ENCODE measurements around the gene CCDC124.
A peak's percentile ranks its signal among the peaks of the same experiment; 100 is the strongest.
"Not testable (repeated sequence)": the region's sequence is repeated elsewhere in the genome, so short reads cannot be mapped to it uniquely, and the experiment has no call there.

Gene CCDC124, protein sequence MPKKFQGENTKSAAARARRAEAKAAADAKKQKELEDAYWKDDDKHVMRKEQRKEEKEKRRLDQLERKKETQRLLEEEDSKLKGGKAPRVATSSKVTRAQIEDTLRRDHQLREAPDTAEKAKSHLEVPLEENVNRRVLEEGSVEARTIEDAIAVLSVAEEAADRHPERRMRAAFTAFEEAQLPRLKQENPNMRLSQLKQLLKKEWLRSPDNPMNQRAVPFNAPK

DNA sequence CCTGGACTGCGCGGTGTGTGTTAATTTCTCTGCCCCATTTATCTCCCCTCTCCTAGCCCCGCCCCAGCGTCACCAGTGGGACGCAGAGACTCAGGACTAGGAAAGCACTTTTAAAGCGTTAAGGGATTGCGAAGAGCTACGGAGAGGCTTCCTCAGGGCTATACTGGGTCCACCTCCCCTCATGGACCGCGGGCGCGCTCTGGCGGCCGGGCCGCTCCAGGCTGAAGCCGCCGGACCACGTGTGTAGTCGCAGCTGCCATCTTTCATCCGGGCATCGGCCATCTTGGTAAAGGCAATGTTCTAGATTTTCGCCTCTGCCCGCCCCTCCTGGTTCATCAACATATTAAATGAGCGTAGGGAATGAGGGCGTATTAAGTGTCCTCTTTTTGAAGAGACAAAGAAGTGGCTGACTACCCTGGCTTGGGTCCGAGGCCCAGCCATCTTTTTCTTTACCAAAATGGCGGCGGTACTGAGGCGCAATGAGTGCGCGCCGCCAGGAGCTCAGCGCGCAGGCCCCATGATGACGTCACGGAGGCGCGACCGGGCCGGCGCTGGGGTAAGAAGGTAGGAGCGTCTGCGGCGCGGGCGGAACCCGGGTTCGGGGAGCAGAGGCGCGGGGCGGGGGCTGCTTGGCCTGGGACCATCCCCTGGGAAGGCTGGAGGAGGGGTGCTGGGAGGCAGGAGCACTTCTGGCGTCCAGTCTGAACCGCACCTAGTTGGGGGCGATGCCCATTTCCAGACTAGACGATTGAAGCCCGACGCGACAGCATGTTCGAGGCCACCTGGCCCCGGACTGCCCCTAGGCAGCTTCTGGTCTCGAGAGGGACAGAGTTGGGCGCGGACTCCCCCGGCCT is at the start of gene CCDC124:
TSS of gene CCDC124 (plus strand) at position 531 of the 854 bp plus-strand sequence. CDS start 3,406 bp downstream, outside the sequence.
- H4K20me1 ChIP-seq (ENCODE audit: insufficient read depth, low read length): no peaks in the 10 kb centered on the region
- peak; percentile 97 for TF ChIP-seq CTCF (IDR thresholded peaks at IDR 0.05; ENCODE audit: low read length)
- no peak for TF ChIP-seq EZH2 (IDR thresholded peaks at IDR 0.05; ENCODE audit: borderline replicate concordance, low read length)

DNA sequence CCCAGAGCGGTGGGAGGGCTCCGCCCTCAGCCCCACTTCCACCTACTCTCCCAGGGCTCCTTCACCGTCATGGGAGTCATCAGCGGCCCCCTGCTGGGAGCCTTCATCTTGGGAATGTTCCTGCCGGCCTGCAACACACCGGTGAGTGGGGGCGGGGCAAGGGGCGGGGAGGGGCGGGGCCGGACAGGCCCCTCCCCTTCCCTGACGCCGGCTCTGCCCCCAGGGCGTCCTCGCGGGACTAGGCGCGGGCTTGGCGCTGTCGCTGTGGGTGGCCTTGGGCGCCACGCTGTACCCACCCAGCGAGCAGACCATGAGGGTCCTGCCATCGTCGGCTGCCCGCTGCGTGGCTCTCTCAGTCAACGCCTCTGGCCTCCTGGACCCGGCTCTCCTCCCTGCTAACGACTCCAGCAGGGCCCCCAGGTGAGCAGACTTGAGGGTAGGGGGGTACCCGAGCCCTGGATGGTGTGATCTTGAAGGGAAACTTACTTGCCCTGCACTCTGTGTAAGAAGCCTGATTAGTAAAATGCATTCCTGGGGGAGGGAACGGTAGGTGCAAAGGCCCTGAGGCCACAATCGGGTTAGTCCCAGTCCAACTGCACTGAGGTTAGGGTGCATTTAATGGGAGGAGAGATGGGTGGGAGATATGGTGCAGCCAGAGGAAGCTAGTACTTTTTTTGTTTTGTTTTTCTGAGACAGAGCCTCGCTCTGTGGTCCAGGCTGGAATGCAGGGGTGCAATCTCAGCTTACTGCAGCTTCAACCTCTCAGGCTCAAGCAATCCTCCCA is 49.0 kb upstream of the CCDC124 start:
- Histone ChIP-seq H3K4me3 (ENCODE audit: low read depth, low read length, poor library complexity, severe bottlenecking) (no peak overlapping the region), H3K27ac (ENCODE audit: low read depth, low read length, poor library complexity, severe bottlenecking) (no peak overlapping the region), H3K9me2 (ENCODE audit: low read depth, low read length) (no peaks in the 10 kb centered on the region), H2AFZ (ENCODE audit: low read length) (no peak overlapping the region), H3K79me2 (ENCODE audit: insufficient read depth, low read length) (no peaks in the 10 kb centered on the region), H3F3A (ENCODE audit: insufficient read depth, low read length) (no peaks in the 10 kb centered on the region), H3K9ac (ENCODE audit: low read length) (no peak overlapping the region), H3K27me3 (ENCODE audit: insufficient read depth, low read length) (peaks cover 6% of the 10 kb centered on the region), H3K9me3 (ENCODE audit: low read length) (no peaks in the 10 kb centered on the region), H4K20me1 (ENCODE audit: insufficient read depth, low read length) (no peaks in the 10 kb centered on the region), H3K4me1 (ENCODE audit: insufficient read depth, low read length, severe bottlenecking) (no peaks in the 10 kb centered on the region), H3K4me2 (ENCODE audit: low read length) (no peak overlapping the region), H3K36me3 (ENCODE audit: insufficient read depth, low read length) (no peaks in the 10 kb centered on the region)
- no peak for TF ChIP-seq CTCF (IDR thresholded peaks at IDR 0.05; ENCODE audit: low read length)
- TF ChIP-seq EZH2 (IDR thresholded peaks at IDR 0.05; ENCODE audit: borderline replicate concordance, low read length): no peak

More for the DNA sequence above, at the start of gene CCDC124:
- no peaks in the 10 kb centered on the region for H3K9me3 ChIP-seq (ENCODE audit: low read length)
- H3K79me2 ChIP-seq (ENCODE audit: insufficient read depth, low read length): 0 out of 2 replicates have a peak, but pooled peaks cover 5% of the 10 kb centered on the region
- H2AFZ ChIP-seq (ENCODE audit: low read length): peak within 1 kb of the TSS; percentile 54
- H3K4me3 ChIP-seq (ENCODE audit: low read depth, low read length, poor library complexity, severe bottlenecking): peak within 1 kb of the TSS; percentile 98
- H3K9ac ChIP-seq (ENCODE audit: low read length): peak within 1 kb of the TSS; percentile 93
- H3K27me3 ChIP-seq (ENCODE audit: insufficient read depth, low read length): no peaks in the 10 kb centered on the region
- H3K4me2 ChIP-seq (ENCODE audit: low read length): peak within 1 kb of the TSS; percentile 92
- H3K9me2 ChIP-seq (ENCODE audit: low read depth, low read length): no peaks in the 10 kb centered on the region
- H3K36me3 ChIP-seq (ENCODE audit: insufficient read depth, low read length): peaks cover 5% of the 10 kb centered on the region; the same call in 1 of the 2 replicates
- H3K27ac ChIP-seq (ENCODE audit: low read depth, low read length, poor library complexity, severe bottlenecking): peak within 1 kb of the TSS; percentile 77
- peaks cover 22% of the 10 kb centered on the region for H3K4me1 ChIP-seq (ENCODE audit: insufficient read depth, low read length, severe bottlenecking)
- no peaks in the 10 kb centered on the region for H3F3A ChIP-seq (ENCODE audit: insufficient read depth, low read length)

GRCh38 chr19:17886515-17886914 is 46.3 kb upstream of the CCDC124 start:
- TF ChIP-seq EZH2 (IDR thresholded peaks at IDR 0.05; ENCODE audit: borderline replicate concordance, low read length) (no peak), CTCF (IDR thresholded peaks at IDR 0.05; ENCODE audit: low read length) (no peak)
- Histone ChIP-seq H3K9me3 (ENCODE audit: low read length) (no peaks in the 10 kb centered on the region), H3K79me2 (ENCODE audit: insufficient read depth, low read length) (no peaks in the 10 kb centered on the region), H3K27ac (ENCODE audit: low read depth, low read length, poor library complexity, severe bottlenecking) (no peak overlapping the region), H3K4me3 (ENCODE audit: low read depth, low read length, poor library complexity, severe bottlenecking) (no peak overlapping the region), H3K9ac (ENCODE audit: low read length) (no peak overlapping the region), H4K20me1 (ENCODE audit: insufficient read depth, low read length) (no peaks in the 10 kb centered on the region), H2AFZ (ENCODE audit: low read length) (no peak overlapping the region), H3K4me1 (ENCODE audit: insufficient read depth, low read length, severe bottlenecking) (no peaks in the 10 kb centered on the region), H3K9me2 (ENCODE audit: low read depth, low read length) (no peaks in the 10 kb centered on the region), H3F3A (ENCODE audit: insufficient read depth, low read length) (no peaks in the 10 kb centered on the region), H3K36me3 (ENCODE audit: insufficient read depth, low read length) (no peaks in the 10 kb centered on the region), H3K27me3 (ENCODE audit: insufficient read depth, low read length) (no peaks in the 10 kb centered on the region), H3K4me2 (ENCODE audit: low read length) (no peak overlapping the region)

- H2AFZ ChIP-seq (ENCODE audit: low read length); H3K9me2 ChIP-seq (ENCODE audit: low read depth, low read length); H3F3A ChIP-seq (ENCODE audit: insufficient read depth, low read length); H3K4me3 ChIP-seq (ENCODE audit: low read depth, low read length, poor library complexity, severe bottlenecking); H3K79me2 ChIP-seq (ENCODE audit: insufficient read depth, low read length); H3K9me3 ChIP-seq (ENCODE audit: low read length); H3K27me3 ChIP-seq (ENCODE audit: insufficient read depth, low read length); H3K9ac ChIP-seq (ENCODE audit: low read length); H3K4me2 ChIP-seq (ENCODE audit: low read length); H3K36me3 ChIP-seq (ENCODE audit: insufficient read depth, low read length); H3K4me1 ChIP-seq (ENCODE audit: insufficient read depth, low read length, severe bottlenecking); H4K20me1 ChIP-seq (ENCODE audit: insufficient read depth, low read length); H3K27ac ChIP-seq (ENCODE audit: low read depth, low read length, poor library complexity, severe bottlenecking): not testable (repeated sequence)
Observed at GRCh38 chr19:17887221-17887620, 45.6 kb upstream of the CCDC124 start.

All from OCI-LY1 (cell line).